Medulla oblongata (tissue), 1 donor: ENCODE measurements around the gene IL3.
"Not testable (repeated sequence)": the region's sequence is repeated elsewhere in the genome, so short reads cannot be mapped to it uniquely, and the experiment has no call there.

Source experiments
- DNase-seq: peaks from one replicate; pipeline ENCODE4 v3.0.0-alpha.2; 2015; ENCODE audit errors: extremely low spot score

Gene IL3

DNA sequence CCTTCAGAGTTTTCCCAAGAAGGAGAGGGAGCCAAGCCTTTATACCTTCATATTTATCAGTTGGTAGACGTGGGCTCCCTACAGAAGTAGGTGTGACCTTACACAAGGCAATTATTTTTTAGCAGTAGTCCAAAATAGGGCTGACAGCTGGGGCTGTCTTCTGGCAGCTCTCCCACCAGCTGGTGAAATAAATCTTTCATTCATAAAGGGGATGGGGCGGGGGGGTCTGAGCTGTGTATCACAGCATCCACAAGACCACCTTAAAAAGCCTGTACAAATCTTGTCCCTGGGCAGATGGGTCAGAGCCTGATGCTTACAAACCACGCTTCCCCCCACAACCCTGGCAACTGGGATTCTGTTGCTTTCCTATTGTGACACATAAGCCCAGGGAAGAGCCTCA is 32.8 kb downstream of the IL3 start:
- no peak for DNase-seq

DNA sequence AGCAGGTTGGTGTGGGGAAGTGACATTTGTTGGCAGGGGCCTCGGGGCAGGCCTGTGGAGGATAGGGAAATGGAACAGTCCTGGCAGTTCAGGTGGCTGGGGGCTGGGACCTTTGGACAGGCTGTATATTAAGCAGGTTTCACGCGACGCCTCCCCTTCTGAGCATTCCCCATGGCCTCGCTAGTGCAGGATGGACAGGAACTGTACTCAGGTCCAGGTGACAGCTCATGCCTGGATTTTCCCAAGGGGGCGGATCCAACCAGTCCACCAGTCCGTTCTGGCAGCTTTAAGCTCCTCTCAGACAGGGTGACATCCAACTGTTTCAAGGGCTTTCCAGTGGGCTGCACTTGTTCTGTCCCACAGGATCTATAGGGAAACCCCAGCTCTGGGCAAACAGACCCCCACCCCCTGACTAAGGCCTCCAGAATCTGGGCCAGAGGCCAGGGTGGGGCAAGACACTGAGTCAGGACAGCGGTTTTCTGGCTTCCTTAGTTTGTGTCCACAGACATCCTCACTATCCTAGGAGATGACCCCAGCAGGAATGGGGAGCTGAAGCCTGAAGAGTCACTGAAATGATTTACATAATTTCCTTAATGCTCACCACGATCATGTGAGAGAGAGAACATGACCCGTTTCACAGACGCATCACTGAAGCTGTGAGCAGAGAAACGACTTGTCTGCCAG is 34.1 kb downstream of the IL3 start:
- no peak for DNase-seq

DNA sequence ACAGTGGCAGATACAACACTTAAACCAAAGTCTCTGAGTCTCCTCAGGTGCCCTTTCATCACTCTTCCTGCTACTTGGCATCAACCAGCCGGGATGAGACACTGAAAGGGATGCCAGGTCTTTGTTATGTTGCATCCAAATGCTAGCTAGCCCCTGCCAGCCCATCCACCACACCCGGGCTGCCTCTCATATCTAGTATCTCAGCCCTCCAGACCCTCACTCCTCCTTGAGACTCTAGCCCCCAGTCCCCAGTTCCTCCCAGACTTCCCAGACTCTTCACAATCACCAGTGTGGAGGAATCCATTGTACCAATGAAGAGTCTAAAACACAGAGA is 34.6 kb downstream of the IL3 start:
- no peak for DNase-seq

DNA sequence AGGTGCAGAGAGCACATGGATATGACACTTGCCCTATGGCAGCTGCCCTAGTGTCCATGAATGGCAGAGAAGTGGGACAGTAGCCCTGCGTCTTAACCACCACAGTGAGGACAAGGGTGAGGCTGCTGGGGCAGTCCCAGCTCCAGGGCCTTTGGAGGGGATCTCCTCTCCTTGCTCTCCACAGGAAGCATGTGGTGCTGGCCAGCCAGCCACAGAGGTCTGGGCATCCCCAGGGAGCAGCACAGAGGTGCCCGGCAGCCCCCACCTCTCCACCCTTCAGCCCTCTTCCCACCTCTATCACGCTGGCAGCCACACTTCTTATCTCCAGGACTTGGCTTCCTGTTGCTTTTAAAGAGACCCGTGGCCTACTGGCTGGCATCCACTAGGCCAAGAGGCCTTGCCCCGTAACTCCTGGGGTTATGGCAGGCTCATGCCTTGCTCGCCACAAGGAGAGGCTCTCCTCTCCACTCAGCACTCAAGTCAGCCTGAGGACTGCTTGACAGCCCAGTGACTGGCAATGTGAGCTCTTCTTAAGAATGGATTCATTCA is 35.0 kb downstream of the IL3 start:
- DNase-seq: no peak

DNA sequence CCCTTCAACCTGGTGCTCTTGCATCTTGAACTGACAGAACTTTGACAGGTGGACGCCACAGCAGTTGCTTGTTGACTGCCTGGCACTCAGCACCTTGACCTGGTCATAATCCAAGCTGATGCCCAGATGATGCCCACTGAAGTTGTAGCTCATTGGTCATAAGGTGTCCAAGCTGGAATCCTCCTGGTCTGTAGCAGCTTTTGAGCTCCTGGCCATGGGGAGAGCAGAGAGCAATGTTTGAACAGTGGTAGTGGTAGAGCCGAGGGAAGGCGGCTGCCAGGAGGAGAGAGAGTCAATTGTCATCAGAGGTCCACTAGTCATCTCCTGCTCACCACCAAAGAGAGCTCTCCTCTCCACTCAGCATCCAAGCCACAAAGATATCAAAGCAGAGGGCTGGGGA is 36.4 kb downstream of the IL3 start:
- no peak for DNase-seq

DNA sequence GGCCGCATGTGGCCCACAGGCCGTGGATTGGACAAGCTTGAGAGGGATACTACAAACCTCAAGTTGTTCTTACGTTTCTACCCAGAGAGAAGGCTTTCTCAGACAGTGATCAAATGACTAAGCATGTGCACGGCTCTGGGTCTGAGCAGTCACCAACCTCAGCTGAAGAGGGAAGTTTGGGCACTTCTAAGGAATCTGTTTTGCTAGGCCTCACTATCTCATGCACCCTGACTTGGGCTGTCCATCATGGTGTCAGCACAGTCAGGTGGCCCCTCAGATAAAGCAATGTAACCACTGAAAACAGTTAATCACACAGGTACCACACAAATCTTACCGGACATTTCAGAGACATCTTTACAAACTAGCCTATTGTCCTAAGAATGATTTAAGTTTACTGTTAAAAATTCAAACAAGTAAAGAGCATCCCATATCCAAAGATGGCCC is 37.7 kb downstream of the IL3 start:
- no peak for DNase-seq

DNA sequence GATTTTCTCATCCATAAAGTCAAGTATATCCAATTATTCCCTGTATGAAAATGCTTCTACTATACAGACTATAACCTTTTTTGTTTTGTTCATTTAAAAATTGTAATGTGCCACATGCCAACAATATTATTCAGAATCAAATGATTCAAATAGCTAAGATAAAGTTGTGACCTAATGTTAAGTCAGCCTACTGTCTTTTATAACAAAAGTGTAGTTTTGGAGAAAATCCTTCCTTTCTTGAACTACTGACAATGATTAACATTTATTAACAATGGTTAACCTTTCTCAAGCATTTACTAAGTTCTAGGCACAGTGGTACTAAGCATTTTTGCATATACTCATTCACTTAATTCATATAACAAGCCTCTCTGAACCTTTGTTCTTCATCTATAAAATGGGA is 38.2 kb downstream of the IL3 start:
- DNase-seq: no peak

DNA sequence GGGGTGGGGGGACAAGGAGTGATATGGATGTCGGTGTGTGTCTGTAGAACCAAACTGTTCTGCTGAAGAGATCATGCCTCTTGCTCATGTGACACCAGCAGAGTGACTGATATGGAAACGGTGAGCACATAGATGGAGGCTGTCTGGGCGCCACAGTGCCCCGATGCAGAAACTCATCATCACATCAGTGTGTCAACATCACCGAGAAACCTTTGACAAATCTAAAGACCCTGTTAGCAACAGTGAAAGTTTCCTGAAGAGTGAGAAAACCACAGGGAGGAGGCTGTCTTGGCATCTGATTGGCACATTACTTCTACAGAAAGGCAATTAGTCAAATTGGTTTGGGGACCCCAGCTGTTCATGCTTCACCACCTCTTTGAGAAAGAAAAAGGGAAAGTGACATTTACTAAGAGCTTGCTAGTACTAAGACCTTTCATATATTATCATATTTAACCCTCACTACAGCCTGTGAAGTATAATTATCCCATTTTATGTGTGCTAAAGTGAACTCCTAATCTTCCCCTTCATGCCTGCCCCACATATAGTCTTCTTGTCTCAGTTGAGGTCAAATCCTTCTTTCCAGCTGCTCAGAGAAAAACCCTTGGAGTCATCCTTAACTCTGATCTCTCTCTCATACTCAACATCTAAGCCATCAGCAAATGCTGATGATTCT is 38.8 kb downstream of the IL3 start:
- no peak for DNase-seq

DNA sequence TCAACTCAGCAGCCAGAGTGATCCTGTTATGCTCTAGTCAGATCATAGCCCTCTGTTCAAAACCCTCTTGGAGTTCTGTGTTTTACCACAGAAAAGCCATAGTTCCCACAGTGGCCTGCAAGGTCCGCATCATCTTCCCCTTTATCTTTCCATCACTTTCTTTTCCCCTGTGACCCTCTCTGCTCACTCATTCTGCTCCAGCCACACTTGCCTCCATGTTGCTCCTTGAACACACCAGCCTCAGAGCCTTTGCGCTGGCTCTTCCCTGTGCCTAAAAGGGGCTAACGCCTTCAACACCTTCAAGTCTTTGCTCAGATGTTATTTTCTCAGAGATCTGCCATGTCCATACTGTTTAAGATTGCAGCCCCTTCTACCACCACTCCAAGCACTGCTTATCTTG is 39.5 kb downstream of the IL3 start:
- no peak for DNase-seq

DNA sequence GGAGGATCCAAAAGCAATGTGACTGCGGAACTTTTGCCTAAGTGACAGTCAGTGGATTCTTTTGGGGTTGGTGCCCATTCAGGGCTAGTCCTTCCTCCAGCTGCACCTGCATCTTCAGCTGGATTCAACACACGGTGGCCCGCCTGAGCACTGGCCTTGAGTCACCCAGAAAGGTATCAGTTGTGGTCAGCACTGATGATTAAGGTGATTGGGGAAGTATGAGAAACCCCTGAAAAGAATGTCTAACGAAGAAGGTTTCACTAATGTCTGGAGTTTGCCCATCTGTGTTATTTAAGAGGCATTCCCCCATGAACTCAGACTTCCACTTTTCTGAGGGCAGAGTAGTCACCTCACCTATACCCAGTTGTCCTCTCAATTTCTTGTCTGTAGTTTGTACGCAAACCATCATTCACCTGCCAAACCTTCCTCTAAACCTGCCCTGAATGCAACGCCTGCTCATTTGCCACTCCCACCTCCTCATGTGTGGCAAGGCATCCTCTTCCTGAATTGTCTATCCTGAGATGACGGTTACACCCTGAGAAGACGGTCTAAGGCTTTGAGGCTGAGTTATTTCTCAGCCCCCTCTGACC is 40.3 kb downstream of the IL3 start:
- DNase-seq: no peak

DNA sequence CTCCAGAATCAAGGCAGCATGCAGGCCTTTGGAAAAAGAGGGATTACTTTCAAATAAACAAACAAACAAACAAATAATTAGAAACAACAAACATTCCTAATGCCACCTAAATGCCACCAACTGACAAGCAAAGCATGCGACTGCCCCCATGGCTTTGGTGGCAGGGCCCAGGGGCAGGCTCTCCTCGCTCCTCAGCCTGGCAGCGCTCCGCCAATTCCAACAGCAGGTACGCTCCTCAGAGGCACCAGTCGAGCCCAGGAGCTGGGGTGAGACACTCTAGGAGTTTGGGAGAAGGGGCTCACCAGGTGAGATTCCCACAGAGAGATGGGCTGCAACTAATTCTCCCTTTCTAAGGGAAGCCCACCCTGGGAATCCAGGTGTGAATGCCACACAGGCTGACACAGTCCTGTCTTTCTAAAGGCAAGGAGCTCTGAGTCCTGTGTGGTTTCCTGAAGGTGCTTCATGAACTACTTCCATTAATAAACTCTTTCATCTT is 41.0 kb downstream of the IL3 start:
- DNase-seq: no peak

DNA sequence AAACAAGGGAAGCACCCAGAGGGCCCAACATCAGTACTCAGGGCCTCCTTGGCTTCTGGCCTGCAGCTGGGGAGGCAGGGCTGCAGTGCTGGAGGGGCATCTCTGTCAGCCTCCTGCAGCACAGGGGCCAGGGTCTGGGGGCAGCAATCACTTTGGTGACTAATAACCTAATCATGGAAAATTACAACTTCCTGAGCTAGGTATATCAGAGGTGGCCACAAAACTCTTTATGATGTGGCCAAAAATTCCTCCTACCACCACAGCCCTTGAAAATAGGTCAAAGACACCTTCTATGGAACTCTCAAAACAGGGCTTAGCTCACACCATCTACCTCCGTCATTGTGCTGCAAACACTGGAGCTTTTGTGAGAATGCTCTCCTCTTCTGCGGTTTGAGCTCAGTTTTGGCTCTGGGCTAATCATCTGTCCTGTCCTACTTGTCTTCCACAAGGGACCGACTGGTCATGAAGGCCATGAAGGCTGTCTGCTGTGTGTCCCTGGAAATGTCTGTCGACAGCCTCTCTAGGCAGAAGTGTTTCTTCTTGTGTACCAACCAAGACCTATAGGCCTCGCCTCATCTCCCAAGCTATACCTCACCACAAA is 41.7 kb downstream of the IL3 start:
- DNase-seq: no peak

DNA sequence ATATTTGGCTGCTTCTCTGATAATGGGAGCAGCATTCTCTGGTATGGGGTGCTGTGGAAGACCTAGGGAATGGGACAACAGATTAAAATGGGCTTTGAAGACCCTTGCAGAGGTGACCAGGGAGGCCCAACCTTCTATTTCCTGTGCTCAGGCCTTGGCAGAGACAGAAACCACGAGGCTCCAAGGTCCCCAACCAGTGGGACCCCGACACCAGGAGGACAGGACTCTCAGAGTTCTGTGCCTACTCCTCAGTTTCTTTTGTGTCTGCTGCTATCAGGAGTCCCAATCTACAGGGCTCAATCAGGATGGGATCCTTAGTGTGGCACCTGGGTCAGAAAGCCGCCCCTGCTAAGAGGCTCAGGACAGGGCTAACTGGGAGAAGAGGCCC is 42.5 kb downstream of the IL3 start:
- DNase-seq: no peak

DNA sequence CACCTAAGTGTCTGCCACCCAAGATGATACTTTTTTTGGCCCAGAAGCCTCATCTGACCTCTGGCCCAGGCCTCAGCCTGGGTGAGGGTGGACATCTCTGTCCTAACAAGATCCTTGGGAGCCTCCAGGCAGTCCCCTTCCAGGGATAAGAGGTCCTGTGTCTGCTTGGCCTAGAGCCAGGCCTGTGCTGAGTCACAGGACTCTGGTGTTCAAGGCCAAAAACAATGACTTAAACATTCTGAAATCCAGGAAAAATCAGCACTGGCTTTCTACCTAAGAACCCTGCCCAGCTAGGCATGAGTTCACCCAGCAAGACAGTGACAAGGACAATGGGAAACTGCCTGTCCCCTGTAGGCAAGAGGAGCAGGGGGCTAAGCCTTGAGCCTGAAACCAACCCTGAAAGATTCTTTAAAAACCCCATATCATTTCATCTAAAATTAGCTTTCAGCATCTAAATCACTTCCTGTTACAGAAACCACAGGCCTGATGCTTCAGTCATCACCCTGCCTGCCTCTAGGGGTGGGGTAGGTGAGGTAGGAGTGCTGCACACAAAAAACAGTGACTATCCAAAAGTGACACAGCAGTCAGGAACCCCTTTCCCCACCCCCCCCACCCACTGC is 43.0 kb downstream of the IL3 start:
- peak; percentile 11 for DNase-seq

DNA sequence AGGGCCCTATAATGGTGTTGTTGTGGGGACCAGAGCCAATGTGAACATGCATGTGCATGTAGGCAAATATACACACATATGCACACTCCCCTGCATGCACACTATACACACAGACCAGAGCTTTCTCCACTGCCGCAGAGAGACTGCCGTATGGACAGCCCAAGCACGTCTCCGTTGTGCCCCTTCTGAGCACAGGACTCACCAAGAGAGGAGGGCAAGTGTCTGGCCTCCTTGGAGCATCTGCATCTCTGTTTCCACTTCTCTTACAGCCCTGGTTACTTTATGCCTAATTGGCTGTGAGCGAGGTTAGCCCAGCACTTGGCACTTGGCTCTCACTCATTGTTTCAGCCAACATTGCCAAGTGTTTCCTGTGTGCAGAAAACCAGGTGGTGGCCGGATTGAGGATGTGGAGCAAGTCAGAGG is 43.5 kb downstream of the IL3 start:
- DNase-seq: no peak

DNA sequence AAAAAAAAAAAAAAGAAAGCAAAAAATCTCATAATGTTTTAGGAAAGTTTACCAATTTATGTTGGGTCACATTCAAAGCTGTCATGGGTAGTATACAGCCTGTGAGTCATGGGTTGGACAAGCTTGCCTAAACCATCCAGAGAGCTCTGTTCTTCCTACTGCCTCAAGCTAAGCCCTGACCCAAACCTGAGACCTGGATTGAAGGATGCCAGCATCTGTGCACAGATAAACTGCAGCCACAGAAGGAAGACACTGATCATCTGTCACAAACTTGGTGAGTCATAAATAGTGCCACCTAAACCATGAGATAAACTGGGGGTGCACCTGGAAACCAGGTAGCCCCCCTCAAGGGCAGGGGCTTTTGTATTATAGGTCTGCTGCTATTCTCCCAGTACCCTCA is 44.1 kb downstream of the IL3 start:
- no peak for DNase-seq

DNA sequence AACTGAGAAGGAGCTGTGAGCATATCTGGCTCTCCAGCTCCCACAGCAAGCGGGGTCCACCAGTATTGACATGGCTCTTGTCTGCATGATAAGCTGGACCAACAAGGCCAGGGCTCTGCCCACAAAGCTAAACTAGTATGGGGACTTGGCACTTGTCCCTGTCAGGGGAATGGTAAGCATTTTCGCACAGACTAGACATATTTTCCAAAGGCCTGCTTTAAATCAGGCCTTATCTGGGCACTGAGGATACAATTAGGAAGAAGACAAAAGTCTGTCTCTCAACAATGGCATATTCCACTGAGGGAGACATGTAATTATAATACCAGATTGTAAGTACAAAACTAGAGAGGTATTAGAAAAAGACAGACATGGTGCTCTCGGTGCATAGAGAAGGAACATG is 45.2 kb downstream of the IL3 start:
- DNase-seq: no peak

DNA sequence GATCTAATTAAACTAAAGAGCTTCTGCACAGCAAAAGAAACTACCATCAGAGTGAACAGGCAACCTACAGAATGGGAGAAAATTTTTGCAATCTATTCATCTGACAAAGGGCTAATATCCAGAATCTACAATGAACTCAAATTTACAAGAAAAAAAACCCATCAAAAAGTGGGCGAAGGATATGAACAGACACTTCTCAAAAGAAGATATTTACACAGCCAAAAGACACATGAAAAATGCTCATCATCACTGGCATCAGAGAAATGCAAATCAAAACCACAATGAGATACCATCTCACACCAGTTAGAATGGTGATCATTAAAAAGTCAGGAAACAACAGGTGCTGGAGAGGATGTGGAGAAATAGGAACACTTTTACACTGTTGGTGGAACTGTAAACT is 48.0 kb downstream of the IL3 start:
- DNase-seq: not testable (repeated sequence)

DNA sequence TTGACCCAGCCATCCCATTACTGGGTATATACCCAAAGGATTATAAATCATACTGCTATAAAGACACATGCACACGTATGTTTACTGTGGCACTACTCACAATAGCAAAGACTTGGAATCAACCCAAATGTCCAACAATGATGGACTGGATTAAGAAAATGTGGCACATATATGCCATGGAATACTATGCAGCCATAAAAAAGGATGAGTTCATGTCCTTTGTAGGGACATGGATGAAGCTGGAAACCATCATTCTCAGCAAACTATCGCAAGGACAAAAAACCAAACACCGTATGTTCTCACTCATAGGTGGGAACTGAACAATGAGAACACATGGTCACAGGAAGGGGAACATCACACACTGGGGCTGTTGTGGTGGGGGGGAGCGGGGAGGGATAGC is 48.5 kb downstream of the IL3 start:
- not testable (repeated sequence) for DNase-seq

DNA sequence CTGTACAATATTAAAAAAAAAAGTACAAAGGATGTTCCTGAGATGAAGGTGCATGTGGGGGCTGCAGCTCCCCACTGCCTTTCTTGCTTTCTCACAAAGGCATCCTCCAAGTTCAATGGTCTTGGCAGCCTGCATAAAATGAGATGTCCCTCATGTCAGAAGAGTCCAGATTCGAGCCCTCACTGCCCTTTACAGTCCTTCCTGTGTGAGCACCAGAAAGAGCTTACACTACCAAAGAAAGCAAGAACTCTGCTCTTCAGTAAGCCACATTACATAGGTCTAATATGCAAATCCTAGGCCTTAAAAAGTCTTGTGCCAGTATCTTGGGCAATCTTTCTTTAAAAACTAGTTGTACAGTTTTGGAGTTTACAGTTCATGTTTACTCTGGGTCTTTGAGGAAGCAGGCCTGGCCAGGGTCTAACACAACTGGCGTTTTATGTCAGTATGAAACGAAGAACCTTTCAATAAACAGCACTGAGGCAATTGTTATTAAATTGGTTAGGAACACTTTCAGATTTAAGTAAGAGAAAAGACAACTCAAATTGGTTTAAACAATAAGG is 49.1 kb downstream of the IL3 start:
- DNase-seq: no peak

DNA sequence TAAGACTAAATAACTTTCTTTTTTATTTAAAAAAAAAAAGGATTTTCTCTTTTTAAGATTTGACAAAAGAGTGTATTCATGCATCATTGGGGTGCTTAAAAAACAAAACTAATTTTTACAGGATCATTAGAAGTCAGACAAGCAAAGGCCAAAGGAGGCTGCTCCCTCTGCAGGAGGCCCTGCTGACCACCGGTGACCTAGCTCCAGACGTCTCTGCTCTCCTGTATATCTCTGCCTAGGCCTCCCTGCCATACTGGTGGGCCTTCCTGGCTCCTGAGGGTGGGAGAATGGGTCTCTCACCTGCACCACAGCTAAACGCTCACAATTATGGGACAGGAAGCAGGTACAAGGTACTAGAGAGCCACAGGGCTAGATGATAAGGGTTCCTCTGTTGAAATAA is 49.7 kb downstream of the IL3 start:
- no peak for DNase-seq

DNA sequence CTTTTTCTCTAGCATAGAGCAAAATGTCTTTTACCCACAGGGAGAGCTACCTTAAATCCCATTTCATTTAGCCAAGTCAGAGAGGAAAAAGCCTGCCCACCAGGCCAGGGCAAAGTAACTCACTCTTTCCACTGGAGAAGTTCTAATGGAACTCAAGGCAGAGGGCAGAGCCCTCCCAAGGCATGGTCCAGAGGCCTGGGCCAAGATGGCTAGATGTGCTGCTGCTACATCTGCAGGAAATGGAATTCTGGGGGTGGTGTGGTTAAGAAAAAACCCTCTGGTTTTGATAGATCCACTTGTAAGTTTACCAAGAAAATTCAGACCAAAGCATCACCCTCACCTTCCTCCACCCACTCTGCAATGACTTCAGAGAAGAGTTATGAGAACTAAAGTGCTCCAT is 50.5 kb downstream of the IL3 start:
- DNase-seq: no peak
